ENCODE data around the gene MARVELD1. TPM values are rescaled to one million over a fixed set of nuclear protein-coding genes. Genes with fewer than 3 reads are reported as not detected.

Gene MARVELD1
- total RNA-seq, 2 experiments from 2014 or later: 2.8 to 3.0 TPM

- DNase-seq: no peak
- Mint-ChIP-seq H3K4me1 (peaks cover 5% of the 10 kb centered on the region), H3K36me3 (no peaks in the 10 kb centered on the region), H3K4me3 (no peak overlapping the region), H3K27me3 (peaks cover 22% of the 10 kb centered on the region), H3K9me3 (ENCODE audit: low read depth) (no peaks in the 10 kb centered on the region), H3K27ac (no peak overlapping the region)
- CTCF ChIA-PET: interaction anchor here (1.4 to 2.2 kb wide), 2 partner anchors 9 to 16 kb away, joined by 6 to 7 read pairs; no protein-coding TSS in a partner anchor
- ATAC-seq: no peak
Observed at GRCh38 chr10:97718178-97718577, 4.6 kb downstream of the MARVELD1 start.

GRCh38 chr10:97718659-97719142, 5.2 kb downstream of the MARVELD1 start:
- H3K4me3 Mint-ChIP-seq: no peak overlapping the region
- no peak overlapping the region for H3K27ac Mint-ChIP-seq
- peaks cover 5% of the 10 kb centered on the region for H3K4me1 Mint-ChIP-seq
- CTCF ChIA-PET: interaction anchor here (1.4 to 2.2 kb wide), 2 partner anchors 10 to 17 kb away, joined by 6 to 7 read pairs; no protein-coding TSS in a partner anchor
- no peaks in the 10 kb centered on the region for H3K9me3 Mint-ChIP-seq (ENCODE audit: low read depth)
- H3K27me3 Mint-ChIP-seq: peaks cover 22% of the 10 kb centered on the region
- DNase-seq: no peak
- H3K36me3 Mint-ChIP-seq: no peaks in the 10 kb centered on the region
- no peak for ATAC-seq

- Mint-ChIP-seq H3K27me3 (peaks cover 17% of the 10 kb centered on the region), H3K4me1 (peaks cover 3% of the 10 kb centered on the region), H3K27ac (no peak overlapping the region), H3K4me3 (no peak overlapping the region), H3K36me3 (no peaks in the 10 kb centered on the region), H3K9me3 (ENCODE audit: low read depth) (no peaks in the 10 kb centered on the region)
- DNase-seq (no peak), ATAC-seq (no peak)
- CTCF ChIA-PET: interaction anchor here (2.2 kb wide), 1 partner anchor 18 kb away, joined by 6 read pairs; no protein-coding TSS in a partner anchor
Observed at GRCh38 chr10:97719602-97720001, 6.1 kb downstream of the MARVELD1 start.

- Mint-ChIP-seq H3K4me3 (no peak overlapping the region), H3K27me3 (peaks cover 11% of the 10 kb centered on the region), H3K27ac (no peak overlapping the region), H3K36me3 (no peaks in the 10 kb centered on the region), H3K9me3 (ENCODE audit: low read depth) (no peaks in the 10 kb centered on the region), H3K4me1 (no peaks in the 10 kb centered on the region)
- no peak for DNase-seq
- CTCF ChIA-PET: interaction anchor here (15.6 kb wide), 1 partner anchor 14 kb away, joined by 355 read pairs; the partner anchor contains the start of gene MARVELD1
- ATAC-seq: no peak
Observed at GRCh38 chr10:97721871-97722780, 8.6 kb downstream of the MARVELD1 start.

GRCh38 chr10:97723001-97723400, 9.5 kb downstream of the MARVELD1 start:
- Mint-ChIP-seq H3K27ac (no peak overlapping the region), H3K4me1 (no peaks in the 10 kb centered on the region), H3K9me3 (ENCODE audit: low read depth) (no peaks in the 10 kb centered on the region), H3K27me3 (peaks cover 11% of the 10 kb centered on the region), H3K36me3 (no peaks in the 10 kb centered on the region), H3K4me3 (no peak overlapping the region)
- ATAC-seq: no peak
- no peak for DNase-seq
- CTCF ChIA-PET: interaction anchor here (1.1 to 15.6 kb wide), 3 partner anchors 14 to 36 kb away, joined by 5 to 355 read pairs (median 6); partner anchors contain the start of genes AVPI1, MARVELD1 and ZFYVE27

GRCh38 chr10:97724341-97724941, 10.9 kb downstream of the MARVELD1 start:
- CTCF ChIA-PET: interaction anchor here (0.7 to 15.6 kb wide), 5 partner anchors 9 to 37 kb away, joined by 3 to 355 read pairs (median 8); partner anchors contain the start of genes AVPI1, MARVELD1 and ZFYVE27
- no peak for ATAC-seq
- H3K36me3 Mint-ChIP-seq: no peaks in the 10 kb centered on the region
- H3K27ac Mint-ChIP-seq: no peak overlapping the region
- DNase-seq: no peak
- H3K4me1 Mint-ChIP-seq: peaks cover 3% of the 10 kb centered on the region
- no peaks in the 10 kb centered on the region for H3K9me3 Mint-ChIP-seq (ENCODE audit: low read depth)
- H3K4me3 Mint-ChIP-seq: no peak overlapping the region
- H3K27me3 Mint-ChIP-seq: peaks cover 14% of the 10 kb centered on the region

- H3K4me3 Mint-ChIP-seq: no peak overlapping the region
- peaks cover 3% of the 10 kb centered on the region for H3K4me1 Mint-ChIP-seq
- DNase-seq (no peak), ATAC-seq (no peak)
- CTCF ChIA-PET: interaction anchor here (1.5 to 15.6 kb wide), 4 partner anchors 10 to 50 kb away, joined by 3 to 355 read pairs (median 6); partner anchors contain the start of genes MARVELD1 and ZFYVE27
- H3K36me3 Mint-ChIP-seq: no peaks in the 10 kb centered on the region
- no peak overlapping the region for H3K27ac Mint-ChIP-seq
- peaks cover 14% of the 10 kb centered on the region for H3K27me3 Mint-ChIP-seq
- no peaks in the 10 kb centered on the region for H3K9me3 Mint-ChIP-seq (ENCODE audit: low read depth)
Observed at GRCh38 chr10:97726636-97727178, 13.2 kb downstream of the MARVELD1 start.

- no peaks in the 10 kb centered on the region for H3K9me3 Mint-ChIP-seq (ENCODE audit: low read depth)
- H3K27ac Mint-ChIP-seq: no peak overlapping the region
- peaks cover 14% of the 10 kb centered on the region for H3K27me3 Mint-ChIP-seq
- ATAC-seq (no peak), DNase-seq (no peak)
- H3K36me3 Mint-ChIP-seq: no peaks in the 10 kb centered on the region
- peaks cover 3% of the 10 kb centered on the region for H3K4me1 Mint-ChIP-seq
- CTCF ChIA-PET: interaction anchor here (6.0 to 15.6 kb wide), 2 partner anchors 21 to 51 kb away, joined by 31 to 355 read pairs; partner anchors contain the start of gene MARVELD1
- no peak overlapping the region for H3K4me3 Mint-ChIP-seq
Observed at GRCh38 chr10:97729014-97729413, 15.5 kb downstream of the MARVELD1 start.

GRCh38 chr10:97731346-97732051, 18.0 kb downstream of the MARVELD1 start:
- ATAC-seq (peak; percentile 63), DNase-seq (peak; percentile 63)
- no peaks in the 10 kb centered on the region for H3K36me3 Mint-ChIP-seq
- peaks cover 10% of the 10 kb centered on the region for H3K4me1 Mint-ChIP-seq
- no peaks in the 10 kb centered on the region for H3K9me3 Mint-ChIP-seq (ENCODE audit: low read depth)
- H3K4me3 Mint-ChIP-seq: no peak overlapping the region
- no peak overlapping the region for H3K27ac Mint-ChIP-seq
- peaks cover 5% of the 10 kb centered on the region for H3K27me3 Mint-ChIP-seq
- CTCF ChIA-PET: interaction anchor here (1.0 to 15.6 kb wide), 6 partner anchors 15 to 54 kb away, joined by 4 to 355 read pairs (median 21); partner anchors contain the start of genes AVPI1 and MARVELD1

- peaks cover 7% of the 10 kb centered on the region for H3K27me3 Mint-ChIP-seq
- H3K4me3 Mint-ChIP-seq: no peak overlapping the region
- DNase-seq (no peak), ATAC-seq (no peak)
- peaks cover 15% of the 10 kb centered on the region for H3K4me1 Mint-ChIP-seq
- H3K9me3 Mint-ChIP-seq (ENCODE audit: low read depth): no peaks in the 10 kb centered on the region
- CTCF ChIA-PET: interaction anchor here (1.0 to 15.6 kb wide), 6 partner anchors 15 to 160 kb away, joined by 5 to 355 read pairs (median 21); partner anchors contain the start of genes ANKRD2, AVPI1 and MARVELD1
- no peaks in the 10 kb centered on the region for H3K36me3 Mint-ChIP-seq
- no peak overlapping the region for H3K27ac Mint-ChIP-seq
Observed at GRCh38 chr10:97732052-97732359, 18.5 kb downstream of the MARVELD1 start.

- H3K4me1 Mint-ChIP-seq: peaks cover 24% of the 10 kb centered on the region
- CTCF ChIA-PET: interaction anchor here (0.6 to 15.6 kb wide), 8 partner anchors 8 to 161 kb away, joined by 3 to 355 read pairs (median 9); partner anchors contain the start of genes ANKRD2, AVPI1 and MARVELD1
- DNase-seq: no peak
- H3K9me3 Mint-ChIP-seq (ENCODE audit: low read depth): no peaks in the 10 kb centered on the region
- peaks cover 7% of the 10 kb centered on the region for H3K27me3 Mint-ChIP-seq
- peaks cover 4% of the 10 kb centered on the region for H3K36me3 Mint-ChIP-seq
- no peak for ATAC-seq
- no peak overlapping the region for H3K4me3 Mint-ChIP-seq
- H3K27ac Mint-ChIP-seq: no peak overlapping the region
Observed at GRCh38 chr10:97733256-97733655, 19.7 kb downstream of the MARVELD1 start.

- Mint-ChIP-seq H3K9me3 (ENCODE audit: low read depth) (no peaks in the 10 kb centered on the region), H3K27me3 (peaks cover 6% of the 10 kb centered on the region), H3K36me3 (peaks cover 4% of the 10 kb centered on the region), H3K4me1 (peaks cover 27% of the 10 kb centered on the region), H3K27ac (no peak overlapping the region), H3K4me3 (no peak overlapping the region)
- DNase-seq (no peak), ATAC-seq (no peak)
- CTCF ChIA-PET: interaction anchor here (0.8 to 15.6 kb wide), 5 partner anchors 14 to 56 kb away, joined by 3 to 355 read pairs (median 31); partner anchors contain the start of genes AVPI1 and MARVELD1
Observed at GRCh38 chr10:97734021-97734420, 20.5 kb downstream of the MARVELD1 start.

Data from activated CD8-positive, alpha-beta memory T cell treated with anti-CD3 and anti-CD28 coated beads, Interleukin-2, amount 10 ng/mL, durations not matched to agents 7 days and 5 days (primary cell).